Activated T-cell treated with anti-CD3 and anti-CD28 coated beads, Interleukin-2, amount 50 U/mL, for 72 hours (primary cell): ENCODE measurements around the gene SPDYE11. TPM values are rescaled to one million over a fixed set of nuclear protein-coding genes. Genes with fewer than 3 reads are reported as not detected.
"Not testable (repeated sequence)": the region's sequence is repeated elsewhere in the genome, so short reads cannot be mapped to it uniquely, and the experiment has no call there.

Experiments used
- ATAC-seq, 2 donors: fragments of 150-1000 bp; cut with Tn5 transposase; replicated peaks in 1 of 2; 2 replicates each; pipeline ENCODE4 v1.10.0; 2021; ENCODE audit warnings: moderate library complexity in 2 of 2, mild to moderate bottlenecking in 1 of 2
- DNase-seq, 2 donors: peaks; one replicate each; pipeline ENCODE4 v3.0.0; 2021 to 2022; ENCODE audit warnings: mixed read lengths in 1 of 2
- H3K27ac Mint-ChIP-seq: one replicate; pipeline ENCODE4 v1.8.0; 2022; ENCODE audit warnings: mild to moderate bottlenecking, moderate library complexity, mixed read lengths
- H3K27me3 Mint-ChIP-seq: one replicate; pipeline ENCODE4 v1.8.0; 2022; ENCODE audit warnings: low read depth, mixed read lengths
- H3K36me3 Mint-ChIP-seq, 2 donors: one replicate each; pipeline ENCODE4 v1.8.0; 2022; ENCODE audit warnings: mixed read lengths in 2 of 2, mild to moderate bottlenecking in 1 of 2; ENCODE audit not compliant: insufficient read depth in 2 of 2
- H3K4me1 Mint-ChIP-seq: one replicate; pipeline ENCODE4 v1.8.0; 2022; ENCODE audit warnings: low read depth, mixed read lengths
- H3K4me3 Mint-ChIP-seq, 2 donors: one replicate each; pipeline ENCODE4 v1.8.0; 2022; ENCODE audit warnings: mild to moderate bottlenecking in 2 of 2, mixed read lengths in 2 of 2, moderate library complexity in 2 of 2
- H3K9me3 Mint-ChIP-seq, 2 donors: one replicate each; pipeline ENCODE4 v1.8.0; 2022; ENCODE audit warnings: mixed read lengths in 2 of 2
- total RNA-seq, 2 donors: library from RNA; stranded (reverse); gene quantifications; one replicate each; pipeline ENCODE4 v1.2.3, GENCODE V29; 2022

Gene SPDYE11, protein sequence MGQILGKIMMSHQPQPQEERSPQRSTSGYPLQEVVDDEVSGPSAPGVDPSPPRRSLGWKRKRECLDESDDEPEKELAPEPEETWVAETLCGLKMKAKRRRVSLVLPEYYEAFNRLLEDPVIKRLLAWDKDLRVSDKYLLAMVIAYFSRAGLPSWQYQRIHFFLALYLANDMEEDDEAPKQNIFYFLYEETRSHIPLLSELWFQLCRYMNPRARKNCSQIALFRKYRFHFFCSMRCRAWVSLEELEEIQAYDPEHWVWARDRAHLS
- total RNA-seq = not detected

DNA sequence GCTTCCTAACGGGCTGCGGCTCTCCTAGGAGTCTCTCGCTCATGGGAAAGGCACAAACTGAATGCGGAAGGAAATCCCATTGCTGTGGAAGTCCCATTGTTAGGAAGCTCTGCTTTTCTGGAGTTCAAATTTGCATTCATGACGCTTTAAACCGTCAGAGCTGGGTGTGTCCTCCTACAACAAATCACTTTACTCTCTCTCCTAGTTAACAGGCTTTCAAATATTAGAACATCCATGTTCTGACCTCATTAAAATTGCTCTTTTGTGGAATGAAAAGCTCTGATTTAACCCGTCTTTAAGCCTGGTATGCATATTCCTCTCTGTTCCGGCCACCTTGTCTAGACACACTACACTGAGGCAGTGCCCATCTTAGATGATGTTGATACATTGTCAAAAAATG lies at the start of gene SPDYE11:
TSS of gene SPDYE11 (minus strand) at position 101 of the 400 bp plus-strand sequence. CDS start 1,800 bp downstream, outside the sequence.
- not testable (repeated sequence) for H3K27me3 Mint-ChIP-seq, ATAC-seq, H3K36me3 Mint-ChIP-seq, H3K27ac Mint-ChIP-seq, H3K4me1 Mint-ChIP-seq, H3K9me3 Mint-ChIP-seq, H3K4me3 Mint-ChIP-seq, DNase-seq

DNA sequence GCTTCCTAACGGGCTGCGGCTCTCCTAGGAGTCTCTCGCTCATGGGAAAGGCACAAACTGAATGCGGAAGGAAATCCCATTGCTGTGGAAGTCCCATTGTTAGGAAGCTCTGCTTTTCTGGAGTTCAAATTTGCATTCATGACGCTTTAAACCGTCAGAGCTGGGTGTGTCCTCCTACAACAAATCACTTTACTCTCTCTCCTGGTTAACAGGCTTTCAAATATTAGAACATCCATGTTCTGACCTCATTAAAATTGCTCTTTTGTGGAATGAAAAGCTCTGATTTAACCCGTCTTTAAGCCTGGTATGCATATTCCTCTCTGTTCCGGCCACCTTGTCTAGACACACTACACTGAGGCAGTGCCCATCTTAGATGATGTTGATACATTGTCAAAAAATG lies 28.2 kb upstream of the SPDYE11 start, which contains the start of gene SPDYE9:
TSS of gene SPDYE9 (minus strand) at position 101 of the 400 bp plus-strand sequence. CDS start 1,800 bp downstream, outside the sequence.
- not testable (repeated sequence) for H3K36me3 Mint-ChIP-seq, H3K9me3 Mint-ChIP-seq, DNase-seq, H3K27ac Mint-ChIP-seq, H3K4me3 Mint-ChIP-seq, H3K4me1 Mint-ChIP-seq, ATAC-seq, H3K27me3 Mint-ChIP-seq

DNA sequence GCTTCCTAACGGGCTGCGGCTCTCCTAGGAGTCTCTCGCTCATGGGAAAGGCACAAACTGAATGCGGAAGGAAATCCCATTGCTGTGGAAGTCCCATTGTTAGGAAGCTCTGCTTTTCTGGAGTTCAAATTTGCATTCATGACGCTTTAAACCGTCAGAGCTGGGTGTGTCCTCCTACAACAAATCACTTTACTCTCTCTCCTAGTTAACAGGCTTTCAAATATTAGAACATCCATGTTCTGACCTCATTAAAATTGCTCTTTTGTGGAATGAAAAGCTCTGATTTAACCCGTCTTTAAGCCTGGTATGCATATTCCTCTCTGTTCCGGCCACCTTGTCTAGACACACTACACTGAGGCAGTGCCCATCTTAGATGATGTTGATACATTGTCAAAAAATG lies 28.0 kb downstream of the SPDYE11 start, which contains the start of gene SPDYE8:
TSS of gene SPDYE8 (minus strand) at position 101 of the 400 bp plus-strand sequence. CDS start 1,800 bp downstream, outside the sequence.
- not testable (repeated sequence) for DNase-seq, H3K4me1 Mint-ChIP-seq, H3K4me3 Mint-ChIP-seq, ATAC-seq, H3K27ac Mint-ChIP-seq, H3K36me3 Mint-ChIP-seq, H3K27me3 Mint-ChIP-seq, H3K9me3 Mint-ChIP-seq

DNA sequence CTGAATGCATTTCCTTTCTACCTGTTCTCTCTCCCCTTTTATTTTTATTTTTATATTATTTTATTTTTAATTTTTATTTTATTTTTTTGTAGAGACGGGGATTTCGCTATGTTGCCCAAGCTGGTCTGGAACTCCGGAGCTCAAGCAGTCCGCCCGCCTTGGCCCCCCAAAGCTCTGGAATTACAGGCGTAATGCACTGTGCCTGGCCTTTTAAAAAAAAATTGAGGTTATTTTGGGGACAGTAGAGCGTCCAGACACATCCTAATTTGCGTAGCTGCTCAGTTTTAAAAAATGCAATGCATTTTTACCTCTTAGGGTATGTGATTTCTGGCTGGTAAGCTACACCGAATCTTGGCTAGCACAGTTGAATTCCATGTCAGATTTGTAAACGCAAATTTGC lies 51.2 kb downstream of the SPDYE11 start:
- not testable (repeated sequence) for H3K27me3 Mint-ChIP-seq, H3K36me3 Mint-ChIP-seq, DNase-seq, H3K9me3 Mint-ChIP-seq, H3K27ac Mint-ChIP-seq, H3K4me1 Mint-ChIP-seq, ATAC-seq
- H3K4me3 Mint-ChIP-seq = peak overlapping the region in 1 of 2 donors; percentile 47

DNA sequence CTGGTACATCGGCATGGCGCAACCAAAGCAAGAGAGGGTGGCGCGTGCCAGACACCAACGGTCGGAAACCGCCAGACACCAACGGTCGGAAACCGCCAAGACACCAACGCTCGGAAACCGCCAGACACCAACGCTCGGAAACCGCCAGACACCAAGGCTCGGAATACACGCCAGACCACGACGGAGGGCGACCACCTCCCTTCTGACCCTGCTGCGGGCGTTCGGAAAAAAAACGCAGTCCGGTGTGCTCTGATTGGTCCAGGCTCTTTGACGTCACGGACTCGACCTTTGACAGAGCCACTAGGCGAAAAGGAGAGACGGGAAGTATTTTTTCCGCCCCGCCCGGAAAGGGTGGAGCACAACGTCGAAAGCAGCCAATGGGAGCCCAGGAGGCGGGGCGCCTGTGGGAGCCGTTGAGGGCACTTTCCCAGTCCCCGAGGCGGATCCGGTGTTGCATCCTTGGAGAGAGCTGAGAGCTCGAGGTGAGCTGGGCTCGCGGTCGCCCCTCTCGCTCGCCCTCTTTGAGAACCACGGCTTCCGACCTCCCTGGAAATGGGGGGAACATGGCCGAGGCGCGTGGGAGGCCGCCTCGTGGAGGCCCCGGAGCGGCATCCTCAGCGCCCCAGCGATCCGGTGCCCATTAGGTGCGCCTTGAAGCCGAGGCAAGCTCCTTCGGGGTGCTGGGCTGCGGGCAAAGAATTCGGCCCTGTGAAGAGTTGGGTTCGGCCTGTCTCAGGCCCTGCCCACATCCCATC lies 51.8 kb downstream of the SPDYE11 start:
- Mint-ChIP-seq H3K27ac (peak overlapping the region; percentile 91), H3K4me3 (peak overlapping the region; percentile 86)
- not testable (repeated sequence) for H3K9me3 Mint-ChIP-seq, H3K4me1 Mint-ChIP-seq, H3K27me3 Mint-ChIP-seq, H3K36me3 Mint-ChIP-seq
- DNase-seq (peak; percentile 91 to 95), ATAC-seq (peak; percentile 92 to 93)

DNA sequence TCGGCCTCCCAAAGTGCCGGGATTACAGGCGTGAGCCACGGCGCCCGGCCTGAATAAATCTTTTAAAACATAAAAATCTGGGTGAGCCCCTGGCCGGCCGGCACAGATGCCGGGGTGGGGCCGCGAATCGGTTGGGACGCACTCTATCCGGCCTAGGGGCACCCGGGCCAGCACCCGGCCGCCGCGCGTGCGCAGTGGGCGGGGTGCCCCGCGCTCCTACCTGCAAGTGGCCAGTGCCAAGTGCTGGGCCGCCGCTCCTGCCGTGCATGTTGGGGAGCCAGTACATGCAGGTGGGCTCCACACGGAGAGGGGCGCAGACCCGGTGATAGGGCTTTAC lies 52.4 kb downstream of the SPDYE11 start:
- not testable (repeated sequence) for H3K36me3 Mint-ChIP-seq, H3K27me3 Mint-ChIP-seq, H3K9me3 Mint-ChIP-seq, H3K4me1 Mint-ChIP-seq
- peak; percentile 83 to 88 for ATAC-seq
- peak overlapping the region; percentile 86 for H3K4me3 Mint-ChIP-seq
- DNase-seq = peak; percentile 77 to 85
- peak overlapping the region; percentile 91 for H3K27ac Mint-ChIP-seq

DNA sequence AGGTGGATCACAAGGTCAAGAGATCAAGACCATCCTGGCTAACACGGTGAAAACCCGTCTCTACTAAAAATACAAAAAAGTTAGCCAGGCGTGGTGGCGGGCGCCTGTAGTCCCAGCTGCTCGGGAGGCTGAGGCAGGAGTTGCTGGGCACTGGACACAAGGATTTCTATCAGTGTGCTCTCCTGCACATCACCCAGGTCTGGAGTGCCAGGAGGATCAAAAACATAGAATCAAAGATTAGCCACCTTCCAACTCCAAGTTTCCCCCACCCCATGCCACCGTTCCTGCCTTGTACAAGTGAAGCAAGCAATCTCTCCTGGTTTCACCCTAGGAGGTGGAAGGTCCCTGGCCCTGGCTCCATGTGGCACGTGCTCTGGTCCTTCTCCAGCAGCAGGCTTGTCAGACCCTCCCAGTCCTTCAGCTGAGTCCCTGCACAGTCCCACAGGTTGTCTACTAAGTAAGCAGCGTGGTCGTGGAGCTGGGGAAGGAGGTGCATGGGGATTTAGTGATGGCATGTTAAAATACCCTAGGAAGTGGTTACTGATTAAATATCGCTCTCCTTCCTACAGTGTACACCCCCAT lies 59.7 kb downstream of the SPDYE11 start:
- not testable (repeated sequence) for H3K4me3 Mint-ChIP-seq, DNase-seq, ATAC-seq

More for the DNA sequence above, 59.7 kb downstream of the SPDYE11 start:
- H3K27ac Mint-ChIP-seq, H3K27me3 Mint-ChIP-seq, H3K9me3 Mint-ChIP-seq, H3K4me1 Mint-ChIP-seq, H3K36me3 Mint-ChIP-seq: not testable (repeated sequence)

Other genes with a start within 250 kb of the SPDYE11 start
- gene TYW1B, start 229.7 kb downstream of the SPDYE11 start, total RNA-seq = 1 to 10 TPM; 1.5 to 4.7 TPM
- 10 to 100 TPM; 63.4 to 68.0 TPM for gene POM121, start 132.8 kb downstream of the SPDYE11 start, total RNA-seq
- 1 to 10 TPM; 1.8 TPM for gene TRIM74, start 88.4 kb downstream of the SPDYE11 start, total RNA-seq
- not detected for gene SPDYE8, start 28.1 kb downstream of the SPDYE11 start, total RNA-seq
- gene SPDYE9, start 28.1 kb upstream of the SPDYE11 start, total RNA-seq = not detected